ENCODE measurements around the gene IL17B. TPM values are rescaled to one million over a fixed set of nuclear protein-coding genes. Genes with fewer than 3 reads are reported as not detected.
A peak's percentile ranks its signal among the peaks of the same experiment; 100 is the strongest.

The IL17B gene
- total and polyA plus RNA-seq, 2 of the 8 experiments (the other 6 are each of a cell fraction or from before 2014, with no cell fraction given) = 0.18 TPM; not detected in 1

DNA sequence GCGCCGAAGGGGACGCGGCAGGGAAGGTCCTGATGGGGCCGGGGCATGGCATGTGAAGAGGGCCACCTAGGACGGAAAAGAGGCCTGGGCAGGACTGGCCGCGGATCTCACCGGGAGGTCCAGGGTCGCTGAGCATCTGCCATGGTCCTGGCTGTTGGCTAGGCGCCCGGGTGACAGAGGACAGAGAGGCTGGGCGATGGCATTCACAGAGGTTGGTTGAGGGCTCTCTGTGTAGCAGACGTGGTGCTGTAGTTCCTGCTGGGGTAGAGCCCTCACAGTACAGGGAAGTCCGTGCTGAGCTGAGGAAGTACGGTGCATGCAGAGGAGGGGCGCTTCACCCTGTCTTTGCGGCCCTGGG is 20.8 kb downstream of the IL17B start:
- H3K14ac ChIP-seq (ENCODE audit: insufficient read length) = no peak overlapping the region
- peak overlapping the region in 3 of 4 experiments; percentile 48 to 61 (median 55); a peak in 6 of 7 replicates for H3K9ac ChIP-seq (replicated peaks in 1 of 4; ENCODE audit: extremely low read depth in 1 of 4, low read depth in 3 of 4, low read length in 3 of 4)
- FAIRE-seq (no peak), DNase-seq (ENCODE audit: low read depth in 1 of 2, low spot score in 2 of 2) (no peak)
- 0 out of 4 replicates have a peak, but pooled peaks cover 0 to 5% of the 10 kb centered on the region in 2 experiments for H3K79me2 ChIP-seq (ENCODE audit: control insufficient read depth in 1 of 2, insufficient read depth in 2 of 2, low read length in 2 of 2)
- peak overlapping the region; percentile 53 for H4K5ac ChIP-seq (ENCODE audit: insufficient read length, low read depth, low read length)
- no peak overlapping the region for H3K27ac ChIP-seq (ENCODE audit: low read depth, low read length)
- CTCF ChIA-PET (ENCODE audit: partially characterized antibody) = interaction anchor here (1.1 to 46.1 kb wide), 5 partner anchors 9 to 261 kb away, joined by 3 to 1310 read pairs (median 40); no protein-coding TSS in a partner anchor
- POLR2A ChIA-PET (ENCODE audit: partially characterized antibody) = interaction anchor here (0.6 to 5.8 kb wide), 6 partner anchors 9 to 238 kb away, joined by 3 to 72 read pairs (median 4); partner anchors contain the start of genes CSNK1A1 and GRPEL2
- H3K4me2 ChIP-seq (ENCODE audit: insufficient read depth in 1 of 2, low read depth in 2 of 2, low read length in 2 of 2) = peak overlapping the region; percentile 86 to 88
- H4K8ac ChIP-seq (ENCODE audit: extremely low read depth, insufficient read depth, low read length) = peak overlapping the region; percentile 74; the same call in 1 of the 2 replicates
- H4K91ac ChIP-seq (replicated peaks; ENCODE audit: insufficient read length, low read length) = peak overlapping the region; percentile 85
- peak overlapping the region; percentile 24 for H3K56ac ChIP-seq (replicated peaks; ENCODE audit: insufficient read length, low read depth, low read length)
- peaks cover 6% of the 10 kb centered on the region; the same call in 1 of the 2 replicates for H3K23me2 ChIP-seq (ENCODE audit: low read depth, low read length)
- H3K4ac ChIP-seq (replicated peaks; ENCODE audit: insufficient read length, low read depth, low read length) = no peak overlapping the region
- peak overlapping the region; percentile 68 to 87 (median 76) for H3K4me3 ChIP-seq (ENCODE audit: extremely low read depth in 1 of 4, insufficient read depth in 2 of 4, low read depth in 3 of 4, low read length in 4 of 4)
- peaks cover 1 to 12% of the 10 kb centered on the region in 2 experiments for H4K20me1 ChIP-seq (replicated peaks in 1 of 2; ENCODE audit: control insufficient read depth in 1 of 2, insufficient read depth in 2 of 2, low read length in 2 of 2)
- peaks cover 0 to 6% (median 2%) of the 10 kb centered on the region in 4 experiments; a peak in 5 of 7 replicates for H3K4me1 ChIP-seq (replicated peaks in 1 of 4; ENCODE audit: control insufficient read depth in 3 of 4, insufficient read depth in 4 of 4, low read length in 3 of 4)
- peak overlapping the region; percentile 21 for H2BK120ac ChIP-seq (replicated peaks; ENCODE audit: low read depth, low read length)
- peak overlapping the region; percentile 78 for H3K18ac ChIP-seq (ENCODE audit: extremely low read depth, low read length)
- H3K27me3 ChIP-seq (replicated peaks in 1 of 4; ENCODE audit: control insufficient read depth in 3 of 4, extremely low read depth in 1 of 4, insufficient read depth in 3 of 4, low read length in 3 of 4) = no peaks in the 10 kb centered on the region; a peak in 1 of 7 replicates
- no peak overlapping the region for H2BK20ac ChIP-seq (ENCODE audit: low read length)
- peaks cover 8% of the 10 kb centered on the region for H3K79me1 ChIP-seq (ENCODE audit: low read depth, low read length)
- H2BK15ac ChIP-seq (ENCODE audit: low read length) = no peak overlapping the region
- H2BK12ac ChIP-seq (ENCODE audit: low read depth, low read length) = no peak overlapping the region
- no peak overlapping the region for H2AK5ac ChIP-seq (ENCODE audit: low read depth, low read length)
- no peak overlapping the region; the same call in 1 of the 2 replicates for H2BK5ac ChIP-seq (ENCODE audit: low read depth, low read length)
- no peak overlapping the region; the same call in 1 of the 2 replicates for H2AFZ ChIP-seq (ENCODE audit: low read length)
- 8% methylated on average over 14 of the region's 18 CpGs; no CpG with 5 or more reads in 1 of the 2 experiments for WGBS, 2 experiments (ENCODE audit: extremely low coverage in 1 of 2, insufficient coverage in 1 of 2, insufficient read length in 1 of 2, insufficient replicate concordance in 2 of 2, low coverage in 1 of 2, low lambda C conversion rate in 2 of 2, missing lambda C conversion rate in 1 of 2)
- no peaks in the 10 kb centered on the region for H3K9me3 ChIP-seq (ENCODE audit: insufficient read depth in 2 of 2, low read depth in 1 of 2, low read length in 1 of 2)
- no peak overlapping the region for H3K23ac ChIP-seq (ENCODE audit: insufficient read length)
- peaks cover 2 to 22% (median 7%) of the 10 kb centered on the region in 4 experiments; a peak in 5 of 8 replicates for H3K36me3 ChIP-seq (ENCODE audit: control insufficient read depth in 2 of 4, insufficient read depth in 4 of 4, low read length in 3 of 4)
- no peak for TF ChIP-seq ASH2L (IDR thresholded peaks at IDR 0.05; ENCODE audit: low read length)
- TF ChIP-seq SRF (IDR thresholded peaks at IDR 0.05; ENCODE audit: low read depth, low read length) = no peak
- TF ChIP-seq KDM4A (IDR thresholded peaks at IDR 0.05; ENCODE audit: low read depth, low read length, severe bottlenecking) = peak; percentile 66
- peak; percentile 18; the same call in 1 of the 2 replicates for TF ChIP-seq PHF8 (conservative IDR thresholded peaks at IDR 0.05; ENCODE audit: low read depth, low read length)
- TF ChIP-seq BACH1 (IDR thresholded peaks at IDR 0.05; ENCODE audit: low read length) = no peak

All from H1 (cell line).